SK-N-SH (cell line): ENCODE measurements around the gene LRTM1.
A peak's percentile ranks its signal among the peaks of the same experiment; 100 is the strongest.

Experiments used
- CTCF ChIP-seq: fragments of 200-600 bp; sonication (generic); IDR thresholded peaks from 2 replicates; pipeline ENCODE4 v1.6.1; 2017; ENCODE audit warnings: antibody characterized with exemption, mild to moderate bottlenecking, moderate library complexity
- ELF1 ChIP-seq: IDR thresholded peaks from 2 replicates; pipeline ENCODE4 v1.4.0; 2012
- EP300 ChIP-seq, 2 experiments: IDR thresholded peaks; 2 replicates each; pipeline versions ENCODE4 v1.4.0 to v1.6.1; 2012; ENCODE audit warnings: borderline replicate concordance in 1 of 2, low read depth in 1 of 2, low read length in 1 of 2
- EZH2phosphoT487 ChIP-seq: fragments of 200-600 bp; sonication (generic); IDR thresholded peaks from 2 replicates; pipeline ENCODE4 v1.6.1; 2017; ENCODE audit warnings: low read depth, mixed run types, mild to moderate bottlenecking, antibody characterized with exemption, moderate library complexity, borderline replicate concordance
- GATA2 ChIP-seq: sonication (generic); formaldehyde crosslinking; IDR thresholded peaks from 2 replicates; pipeline ENCODE4 v1.5.0; 2020; ENCODE audit warnings: mild to moderate bottlenecking, missing genetic modification reagents
- JUND ChIP-seq: IDR thresholded peaks from 2 replicates; pipeline ENCODE4 v1.4.0; 2012
- POLR2AphosphoS5 ChIP-seq: IDR thresholded peaks from 2 replicates; pipeline ENCODE4 v1.6.1; 2012; ENCODE audit warnings: low read depth, low read length
- SIN3A ChIP-seq: IDR thresholded peaks from 2 replicates; pipeline ENCODE4 v1.6.1; 2012; ENCODE audit warnings: low read depth, mild to moderate bottlenecking, low read length, moderate library complexity, borderline replicate concordance
- TAF1 ChIP-seq: IDR thresholded peaks from 2 replicates; pipeline ENCODE4 v1.6.1; 2012; ENCODE audit warnings: low read depth, mild to moderate bottlenecking, low read length, moderate library complexity, borderline replicate concordance
- TEAD4 ChIP-seq: IDR thresholded peaks from 2 replicates; pipeline ENCODE4 v1.4.0; 2012; ENCODE audit warnings: mild to moderate bottlenecking, borderline replicate concordance; ENCODE audit not compliant: insufficient read depth
- USF2 ChIP-seq: fragments of 150-350 bp; IDR thresholded peaks from 2 replicates; pipeline ENCODE4 v1.6.1; 2017; ENCODE audit warnings: antibody characterized with exemption, low read length, low read depth, borderline replicate concordance
- YY1 ChIP-seq: IDR thresholded peaks from 2 replicates; pipeline ENCODE4 v1.4.0; 2012; ENCODE audit warnings: low read depth, mild to moderate bottlenecking
- ZBTB33 ChIP-seq: IDR thresholded peaks from 2 replicates; pipeline ENCODE4 v1.4.0; 2012; ENCODE audit warnings: low read depth, borderline replicate concordance

GRCh38 chr3:54917862-54918261 lies 10.0 kb downstream of the LRTM1 start:
- no peak for TF ChIP-seq CTCF
- no peak for TF ChIP-seq POLR2AphosphoS5
- TF ChIP-seq GATA2 (CRISPR knock-in tag), result no peak
- no peak for TF ChIP-seq EZH2phosphoT487
- TF ChIP-seq YY1, result no peak
- 0 out of 2 replicates have a peak, but pooled peaks have one; percentile 12 for TF ChIP-seq TEAD4
- no peak for TF ChIP-seq EP300 (IDR thresholded peaks at IDR 0.05; ENCODE audit: borderline replicate concordance in 1 of 2, low read depth in 1 of 2, low read length in 1 of 2)
- TF ChIP-seq USF2, result no peak
- no peak for TF ChIP-seq TAF1
- no peak for TF ChIP-seq ELF1
- no peak for TF ChIP-seq ZBTB33
- TF ChIP-seq JUND, result no peak
- no peak for TF ChIP-seq SIN3A
